Kidney (tissue), 14 donors: Measurements from ENCODE around the gene RAP1GAP2. TPM values are rescaled to one million over a fixed set of nuclear protein-coding genes. Genes with fewer than 3 reads are reported as not detected.
A peak's percentile ranks its signal among the peaks of the same experiment; 100 is the strongest.

Experiments
- DNase-seq, 5 donors: peaks; one replicate each; pipeline ENCODE4 v3.0.0-alpha.2; 2013 to 2020
- FAIRE-seq: peaks from 2 replicates; lab custom pipeline; 2012; peaks lifted over from hg19 to GRCh38; lab: Jason Lieb, UNC
- H3K27ac ChIP-seq, 2 donors: one replicate each; pipeline ENCODE4 v1.7.0; 2013; ENCODE audit warnings: low read depth in 2 of 2, low read length in 2 of 2, inconsistent platforms in 1 of 2
- H3K27me3 ChIP-seq: one replicate; pipeline ENCODE4 v1.7.1; 2013; ENCODE audit warnings: low read length, inconsistent platforms; ENCODE audit not compliant: control insufficient read depth, insufficient read depth
- H3K36me3 ChIP-seq, 3 donors: one replicate each; pipeline versions ENCODE4 v1.7.0 to v1.7.1; 2013; ENCODE audit warnings: low read length in 3 of 3, control low read depth in 1 of 3, inconsistent platforms in 1 of 3; ENCODE audit not compliant: insufficient read depth in 3 of 3, control insufficient read depth in 2 of 3
- H3K4me1 ChIP-seq, 3 donors: one replicate each; pipeline versions ENCODE4 v1.7.0 to v1.7.1; 2013; ENCODE audit warnings: low read length in 3 of 3, inconsistent platforms in 1 of 3, low read depth in 1 of 3; ENCODE audit not compliant: control insufficient read depth in 2 of 3, insufficient read depth in 2 of 3
- H3K4me3 ChIP-seq, 3 donors: one replicate each; pipeline versions ENCODE4 v1.7.0 to v1.8.1; 2013; ENCODE audit warnings: low read length in 3 of 3, control low read depth in 1 of 3, inconsistent platforms in 1 of 3
- H3K9ac ChIP-seq, 3 donors: one replicate each; pipeline versions ENCODE4 v1.7.0 to v1.7.1; 2013; ENCODE audit warnings: low read length in 3 of 3, control low read depth in 1 of 3, inconsistent platforms in 1 of 3
- H3K9me3 ChIP-seq, 3 donors: one replicate each; pipeline versions ENCODE4 v1.7.0 to v1.7.1; 2013; ENCODE audit warnings: low read length in 3 of 3, control low read depth in 1 of 3, inconsistent platforms in 1 of 3; ENCODE audit not compliant: control insufficient read depth in 2 of 3, insufficient read depth in 1 of 3
- CTCF ChIP-seq: IDR thresholded peaks from 3 replicates; pipeline ENCODE4 v1.5.1; 2012; ENCODE audit warnings: mild to moderate bottlenecking, moderate library complexity, borderline replicate concordance; ENCODE audit not compliant: insufficient read depth; ENCODE audit errors: extremely low read depth
- intact Hi-C: fragments of 100-400 bp; cut with DNase I; formaldehyde crosslinking; loops from one replicate; pipeline ENCODE4 v1.11.1; 2022
- polyA plus RNA-seq: library from polyadenylated mRNA; stranded (reverse); fragments of 350-450 nt; fragmentation: Illumina TruSeq; extraction: RNeasy Lipid Tissue Mini Kit (QIAGEN cat#74804); gene quantifications from one replicate; pipeline ENCODE4 v1.2.3, GENCODE V29; 2014; ENCODE audit warnings: low read depth, low replicate concordance; ENCODE audit not compliant: insufficient read depth
- total RNA-seq: library from RNA; stranded (reverse); fragmentation: NEBNext Ultra II Directional; extraction: Animal tissue kit (Norgen Biotek cat#: 25700); gene quantifications from one replicate; pipeline ENCODE4 v1.2.1, GENCODE V29; 2021
- donor health status: control.
- donor health status: control.
- donor health status: control.
- donor health status: control.
- donor health status: control.
- donor health status: DM: yes; HTN: yes; CAD: no.
- donor health status: Normal renal cell carcinoma (clear cell type).

Gene RAP1GAP2
- total and polyA plus RNA-seq, 2 donors from 2014 or later: 6.8 to 46.2 TPM

GRCh38 chr17:2926019-2926650, 129.9 kb downstream of the RAP1GAP2 start:
- DNase-seq (peak in 2 of 5 donors; percentile 24 to 82), FAIRE-seq (no peak)
- Histone ChIP-seq H3K9ac (no peak overlapping the region), H3K27ac (no peak overlapping the region), H3K4me3 (no peak overlapping the region), H3K4me1 (peaks cover 0 to 11% (median 0%) of the 10 kb centered on the region in 3 donors), H3K9me3 (no peaks in the 10 kb centered on the region), H3K36me3 (no peaks in the 10 kb centered on the region), H3K27me3 (no peaks in the 10 kb centered on the region)
- intact Hi-C loops: no loop called here
- no peak for TF ChIP-seq CTCF

GRCh38 chr17:2928294-2928890, 132.2 kb downstream of the RAP1GAP2 start:
- Histone ChIP-seq H3K9ac (no peak overlapping the region), H3K4me3 (no peak overlapping the region), H3K4me1 (peaks cover 0 to 11% (median 0%) of the 10 kb centered on the region in 3 donors), H3K36me3 (no peaks in the 10 kb centered on the region), H3K27ac (no peak overlapping the region), H3K9me3 (no peaks in the 10 kb centered on the region), H3K27me3 (no peaks in the 10 kb centered on the region)
- no peak for FAIRE-seq
- no peak for DNase-seq
- no peak for TF ChIP-seq CTCF
- intact Hi-C loops: no loop called here

GRCh38 chr17:2929881-2930533, 133.8 kb downstream of the RAP1GAP2 start:
- no peaks in the 10 kb centered on the region for H3K9me3 ChIP-seq
- DNase-seq: peak in 4 of 5 donors; percentile 35 to 75 (median 50)
- no peak overlapping the region for H3K27ac ChIP-seq
- no peaks in the 10 kb centered on the region for H3K36me3 ChIP-seq
- H3K27me3 ChIP-seq: no peaks in the 10 kb centered on the region
- intact Hi-C loops: no loop called here
- TF ChIP-seq CTCF: peak; percentile 44
- no peak overlapping the region for H3K9ac ChIP-seq
- no peak overlapping the region for H3K4me3 ChIP-seq
- no peak for FAIRE-seq
- peaks cover 0 to 9% (median 0%) of the 10 kb centered on the region in 3 donors for H3K4me1 ChIP-seq
